ENCODE data around the gene C1orf232.

C1orf232 gene

DNA sequence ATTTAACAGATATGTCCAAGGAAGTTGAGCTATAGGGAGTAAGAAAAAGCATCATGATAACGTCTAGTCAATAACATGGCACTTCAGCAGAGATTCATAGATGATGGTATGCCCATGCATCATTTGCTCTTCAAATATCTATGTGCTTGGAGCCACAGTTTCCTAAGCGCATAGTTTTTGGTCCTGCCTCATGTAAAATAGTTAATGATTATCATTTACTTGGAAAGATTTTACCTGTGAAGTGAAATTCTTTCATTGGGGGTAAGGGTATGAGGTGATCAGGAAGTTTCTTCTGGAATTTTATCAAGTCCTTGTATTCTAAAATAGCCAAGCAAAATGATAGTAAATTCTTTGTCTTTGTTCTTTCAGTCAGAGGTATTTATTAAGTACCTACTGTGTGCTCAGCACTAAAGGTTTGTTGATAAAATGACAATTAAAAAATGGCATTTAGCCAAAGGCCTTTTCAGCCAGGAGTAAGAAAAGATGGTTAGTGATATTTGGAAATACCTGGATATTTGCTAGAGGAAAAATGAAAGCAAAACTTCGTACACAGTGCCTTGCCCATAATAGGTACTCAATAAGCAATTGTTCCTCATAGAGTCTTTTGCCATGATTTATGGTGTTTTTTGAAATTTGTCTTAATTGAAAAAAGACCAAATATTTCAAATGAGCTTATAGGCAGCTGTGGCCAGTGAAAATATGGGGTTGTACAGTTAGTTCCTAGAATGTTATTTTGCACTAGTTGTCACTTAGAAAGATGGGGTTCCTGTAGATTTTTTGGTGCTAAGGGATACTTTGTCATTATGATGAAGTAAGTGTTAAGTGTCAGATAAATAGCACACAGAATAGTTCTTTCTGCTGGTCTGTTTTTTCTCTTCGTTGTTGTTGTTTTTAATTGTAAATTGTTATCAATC lies 44.1 kb downstream of the C1orf232 start:
- DNase-seq (ENCODE audit: low read depth in 2 of 2), result no peak

DNA sequence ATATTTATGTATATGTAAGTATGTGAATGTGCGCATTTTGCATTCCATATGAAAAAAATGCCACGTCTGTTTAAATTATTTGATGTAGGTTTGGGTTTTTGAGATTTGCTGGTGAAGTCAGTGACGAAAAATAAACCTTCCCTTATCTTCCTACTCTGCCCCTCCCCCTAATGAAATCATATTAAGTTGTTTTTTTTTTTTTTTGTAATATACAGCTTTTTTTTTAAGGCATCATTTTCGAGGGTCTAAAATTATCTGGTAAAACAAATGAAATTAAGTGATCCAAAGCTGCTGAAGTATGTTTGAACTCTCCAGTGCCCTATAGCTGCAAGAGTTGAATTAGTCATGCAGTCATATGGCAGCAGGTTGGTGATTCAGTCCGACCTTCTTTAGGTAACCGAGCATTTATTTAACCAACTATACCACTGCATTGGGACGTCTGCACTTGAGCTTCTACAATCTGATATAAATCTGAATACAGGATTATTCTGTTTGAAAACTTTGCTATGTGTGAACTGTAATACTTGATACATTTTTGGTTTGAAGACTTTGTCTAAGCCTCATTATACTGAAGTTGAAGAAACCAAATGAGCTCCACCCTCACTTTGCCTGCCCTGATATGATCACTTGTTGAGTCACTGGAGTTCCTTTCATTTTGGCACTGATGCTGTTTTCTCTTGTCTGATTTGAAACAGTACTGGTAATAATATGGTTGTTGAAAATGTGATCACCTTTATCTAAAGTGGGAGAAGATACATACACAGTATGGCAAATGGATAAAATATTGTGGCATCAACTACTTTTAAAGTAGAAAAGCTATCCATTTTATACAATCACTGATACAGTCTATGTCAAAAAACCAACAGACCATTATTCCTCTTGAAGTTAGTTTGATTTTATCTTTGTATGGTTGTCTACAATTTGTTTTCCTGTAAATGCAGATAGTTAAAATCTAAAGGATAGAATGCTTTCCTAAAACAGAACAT lies 45.5 kb downstream of the C1orf232 start:
- DNase-seq (ENCODE audit: low read depth in 2 of 2), result no peak

DNA sequence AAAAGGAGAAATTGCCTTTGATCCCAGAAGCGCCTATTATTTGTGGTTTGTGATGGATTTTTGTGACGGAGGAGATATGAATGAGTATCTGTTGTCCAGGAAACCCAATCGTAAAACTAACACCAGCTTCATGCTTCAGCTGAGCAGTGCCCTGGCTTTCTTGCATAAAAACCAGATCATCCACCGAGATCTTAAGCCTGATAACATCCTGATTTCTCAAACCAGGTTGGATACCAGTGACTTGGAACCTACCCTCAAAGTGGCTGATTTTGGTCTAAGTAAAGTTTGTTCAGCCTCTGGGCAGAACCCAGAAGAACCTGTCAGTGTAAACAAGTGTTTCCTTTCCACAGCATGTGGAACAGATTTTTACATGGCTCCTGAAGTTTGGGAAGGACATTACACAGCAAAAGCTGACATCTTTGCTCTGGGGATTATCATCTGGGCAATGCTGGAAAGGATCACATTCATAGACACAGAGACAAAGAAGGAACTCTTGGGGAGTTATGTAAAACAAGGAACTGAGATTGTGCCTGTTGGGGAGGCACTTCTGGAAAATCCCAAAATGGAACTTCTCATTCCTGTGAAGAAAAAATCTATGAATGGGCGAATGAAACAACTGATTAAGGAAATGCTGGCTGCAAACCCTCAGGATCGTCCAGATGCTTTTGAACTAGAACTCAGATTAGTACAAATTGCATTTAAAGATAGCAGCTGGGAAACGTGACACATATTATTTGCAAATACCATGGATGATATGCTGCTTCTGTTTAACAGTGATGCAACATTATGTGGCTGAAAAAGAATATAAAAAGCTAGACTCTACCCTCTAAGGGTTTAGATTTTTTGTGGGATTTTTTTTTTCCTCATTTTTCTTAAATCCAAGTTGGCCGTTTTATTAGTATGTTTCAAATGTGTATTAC lies 46.6 kb downstream of the C1orf232 start:
- no peak for DNase-seq (ENCODE audit: low read depth in 2 of 2)

DNA sequence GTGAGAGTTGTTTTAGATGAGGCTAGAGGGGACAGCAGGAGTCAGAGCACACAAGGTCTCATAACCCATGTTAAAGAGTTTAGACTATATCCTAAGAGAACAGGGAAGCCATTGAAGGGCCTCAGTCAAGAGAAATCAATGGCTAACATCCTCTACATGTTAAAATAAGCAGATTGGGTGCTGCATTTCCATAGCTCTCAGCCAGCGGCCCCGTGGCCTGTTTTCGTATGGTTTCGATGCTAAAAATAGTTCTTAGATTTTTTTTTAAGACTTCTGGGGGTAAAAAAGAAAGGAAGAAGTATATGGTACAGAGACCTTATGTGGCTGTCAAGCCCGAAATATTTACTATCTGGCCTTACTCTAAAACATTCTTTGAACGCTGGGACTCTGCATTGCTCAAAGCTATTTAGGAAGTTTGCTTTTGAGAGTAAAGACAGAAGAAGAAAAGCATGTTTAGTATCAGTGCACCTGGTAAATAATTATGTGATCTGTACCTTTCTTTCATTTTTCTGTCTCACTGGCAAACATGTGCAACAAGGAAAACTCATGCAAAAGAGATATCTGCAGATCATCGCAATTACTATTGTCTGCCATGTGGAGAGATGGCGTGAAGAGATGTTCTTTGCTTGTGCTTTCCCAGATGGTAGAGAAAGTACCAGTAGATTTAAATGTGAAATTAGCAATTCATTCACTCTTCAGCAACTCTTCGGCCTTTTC lies 48.7 kb downstream of the C1orf232 start:
- DNase-seq (ENCODE audit: low read depth in 2 of 2), result no peak

DNA sequence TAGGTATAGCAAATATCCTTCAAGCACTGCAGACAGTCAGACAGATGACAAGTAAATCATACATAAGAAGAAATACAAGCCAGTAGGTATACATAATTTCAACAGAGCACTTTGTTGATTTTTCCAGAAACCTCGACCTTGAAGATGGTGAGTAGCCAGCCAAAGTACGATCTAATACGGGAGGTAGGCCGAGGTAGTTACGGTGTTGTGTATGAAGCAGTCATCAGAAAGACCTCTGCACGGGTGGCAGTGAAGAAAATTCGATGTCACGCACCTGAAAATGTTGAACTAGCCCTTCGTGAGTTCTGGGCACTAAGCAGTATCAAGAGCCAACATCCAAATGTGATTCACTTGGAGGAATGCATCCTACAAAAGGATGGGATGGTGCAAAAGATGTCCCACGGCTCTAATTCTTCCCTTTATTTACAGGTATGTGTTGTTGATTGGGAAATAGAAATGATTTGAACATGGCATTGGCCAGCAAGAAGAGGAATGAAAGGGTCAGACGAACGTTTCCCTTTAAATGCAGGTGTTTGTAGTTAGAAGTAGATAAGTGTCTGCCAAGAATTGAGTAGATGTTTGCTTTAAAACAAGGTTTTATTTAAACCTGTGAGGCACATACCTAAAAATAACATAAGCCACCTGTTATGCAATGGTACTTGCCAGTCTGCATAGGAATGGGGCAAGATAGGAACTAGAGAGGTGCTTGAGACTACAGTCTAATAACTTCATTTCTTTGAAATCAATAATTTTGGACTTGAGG lies 54.4 kb downstream of the C1orf232 start:
- no peak for DNase-seq (ENCODE audit: low read depth in 2 of 2)
